Kidney capillary endothelial cell (primary cell): ENCODE results near the gene TCP11.

ENCODE experiments used
- DNase-seq: peaks from one replicate; pipeline ENCODE4 v3.0.0-alpha.2; 2018; ENCODE audit warnings: low spot score

The TCP11 gene

DNA sequence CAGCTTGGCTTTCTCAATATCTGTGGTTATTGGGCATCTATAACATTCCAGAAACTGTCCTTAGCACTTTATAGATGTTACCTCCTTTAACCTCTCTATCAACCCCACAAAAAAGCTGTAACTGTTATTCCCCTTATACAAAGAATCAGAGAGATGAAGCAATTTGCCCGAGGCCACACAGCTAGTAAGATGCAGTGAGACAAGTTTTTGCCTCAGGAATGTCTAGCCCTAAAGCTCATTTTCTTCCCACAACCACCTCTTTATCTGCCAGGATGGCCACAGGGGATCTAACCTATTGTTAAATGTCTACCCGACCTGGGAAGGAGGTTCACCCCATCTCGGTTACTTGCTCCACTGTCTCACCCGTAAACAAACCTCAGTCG is 31.9 kb upstream of the TCP11 start:
- DNase-seq = no peak

DNA sequence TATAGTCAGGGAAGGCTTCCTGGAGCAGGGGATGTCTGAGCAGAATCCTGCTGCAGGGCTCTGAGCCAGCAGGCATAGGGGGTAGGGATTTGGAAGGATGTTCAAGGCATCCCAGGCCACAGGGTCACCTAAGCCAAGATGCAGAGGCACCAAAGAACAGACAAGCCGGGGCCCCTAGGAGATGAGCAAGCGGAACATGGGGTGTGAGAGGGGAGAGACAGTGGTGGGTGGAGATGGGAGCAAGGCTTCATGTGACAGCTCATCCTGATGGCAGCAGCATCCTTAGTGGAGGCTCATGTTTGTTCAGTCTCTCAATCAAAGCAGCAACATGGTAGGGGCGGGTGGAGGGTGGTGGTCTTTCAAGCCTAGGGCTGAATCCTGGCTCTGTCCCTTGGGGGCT is 29.8 kb upstream of the TCP11 start:
- no peak for DNase-seq

DNA sequence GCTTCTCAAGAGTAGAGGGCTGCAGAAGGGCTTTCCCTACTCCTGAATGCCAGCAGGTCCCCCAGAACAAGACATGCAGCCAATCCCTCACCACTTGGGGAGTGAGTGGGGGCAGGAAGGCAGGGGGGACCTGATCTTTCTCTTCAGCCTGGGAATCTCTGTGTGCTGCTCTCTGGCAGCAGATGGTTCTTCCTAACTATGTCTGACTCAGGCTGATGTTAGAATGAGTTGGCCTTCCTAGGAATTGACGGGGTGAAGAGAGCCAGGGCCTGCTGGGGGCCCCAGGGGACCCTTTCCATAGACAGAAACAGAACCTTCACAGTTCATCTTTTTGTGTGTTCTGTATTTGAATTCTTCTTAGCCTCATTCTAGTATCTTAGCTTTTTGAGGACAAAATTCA is 29.0 kb upstream of the TCP11 start:
- DNase-seq = no peak

DNA sequence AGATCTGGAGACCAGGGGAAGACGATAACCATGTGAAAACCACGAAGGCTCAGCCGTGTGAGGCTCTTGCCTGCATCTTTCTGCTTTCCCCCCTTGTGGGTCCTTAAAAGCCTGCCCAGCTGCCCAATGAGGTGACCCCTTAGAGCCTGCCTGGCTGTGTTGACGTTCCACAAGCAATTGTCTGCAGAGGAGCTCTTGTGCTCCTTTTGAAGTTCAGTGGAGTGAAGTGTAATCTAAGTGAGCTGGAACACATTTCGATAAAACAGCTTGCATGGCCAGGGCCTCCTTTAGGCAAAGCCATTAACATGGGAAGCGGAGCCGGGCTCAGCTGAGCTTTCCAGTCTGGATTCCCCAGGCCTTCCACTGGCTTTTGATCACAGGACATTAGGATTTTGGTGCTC is 27.3 kb upstream of the TCP11 start:
- no peak for DNase-seq

DNA sequence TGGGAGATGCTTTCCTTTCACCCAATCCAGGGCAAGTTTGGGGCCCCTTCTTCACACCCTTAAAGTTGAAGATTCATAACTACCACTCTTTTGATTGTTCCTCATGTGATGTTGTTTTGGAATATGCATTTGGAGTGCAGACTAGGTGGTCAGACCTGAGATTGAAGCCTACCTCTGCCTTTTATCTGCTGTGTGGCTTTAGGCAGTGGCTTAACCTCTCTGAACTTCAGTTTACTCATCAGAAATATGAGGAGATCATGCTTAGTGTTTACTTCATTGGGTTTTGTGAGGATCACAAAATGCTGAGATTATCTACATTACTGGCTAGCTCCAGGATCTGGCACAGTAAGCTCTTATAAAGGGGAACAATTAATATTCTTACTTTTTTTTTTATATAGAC is 26.4 kb upstream of the TCP11 start:
- no peak for DNase-seq

GRCh38 chr6:35166520-35166919 is 25.4 kb upstream of the TCP11 start:
- no peak for DNase-seq

- no peak for DNase-seq
Observed at GRCh38 chr6:35166116-35166515, 25.0 kb upstream of the TCP11 start.

GRCh38 chr6:35165630-35166071 is 24.5 kb upstream of the TCP11 start:
- DNase-seq = no peak

GRCh38 chr6:35164868-35165267 is 23.7 kb upstream of the TCP11 start:
- no peak for DNase-seq

DNA sequence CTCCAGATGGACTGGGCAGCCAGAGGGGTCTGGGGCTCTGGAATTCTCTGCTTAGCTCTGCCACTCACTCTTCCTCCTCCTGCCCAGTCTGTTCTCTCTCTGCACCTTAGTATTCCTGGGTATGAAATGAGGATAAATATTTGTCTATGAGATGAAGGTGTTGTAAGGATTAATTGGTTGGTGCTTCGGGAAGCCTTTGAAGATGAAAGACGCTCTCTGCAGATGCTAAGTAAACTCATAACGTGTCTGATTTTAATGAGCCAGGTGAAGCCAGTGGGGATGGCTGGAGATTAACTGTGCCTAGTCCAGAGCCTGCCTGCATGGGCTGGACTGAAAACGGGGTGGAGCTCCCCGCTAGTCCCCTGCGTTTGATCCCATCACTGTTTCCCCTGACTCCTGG is 23.1 kb upstream of the TCP11 start:
- no peak for DNase-seq

DNA sequence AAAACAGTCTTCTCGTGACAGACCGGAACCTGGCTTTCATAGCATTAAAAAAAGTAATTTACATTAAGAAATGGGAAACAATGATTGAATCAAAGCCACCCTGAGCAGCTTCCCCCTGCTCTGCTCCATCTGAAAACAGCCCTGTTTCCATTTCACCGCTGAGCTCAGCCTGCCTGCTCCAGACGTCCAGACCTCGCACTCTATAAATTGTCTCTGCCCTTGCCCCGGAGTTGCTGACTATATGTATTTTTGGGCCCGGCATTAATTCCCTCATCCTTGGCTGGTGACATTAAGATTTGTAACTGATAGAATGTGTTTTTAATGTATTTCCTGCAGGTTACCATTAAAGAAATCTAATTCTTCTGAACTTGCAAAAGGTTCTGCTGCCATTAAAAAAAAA is 22.7 kb upstream of the TCP11 start:
- DNase-seq = no peak

DNA sequence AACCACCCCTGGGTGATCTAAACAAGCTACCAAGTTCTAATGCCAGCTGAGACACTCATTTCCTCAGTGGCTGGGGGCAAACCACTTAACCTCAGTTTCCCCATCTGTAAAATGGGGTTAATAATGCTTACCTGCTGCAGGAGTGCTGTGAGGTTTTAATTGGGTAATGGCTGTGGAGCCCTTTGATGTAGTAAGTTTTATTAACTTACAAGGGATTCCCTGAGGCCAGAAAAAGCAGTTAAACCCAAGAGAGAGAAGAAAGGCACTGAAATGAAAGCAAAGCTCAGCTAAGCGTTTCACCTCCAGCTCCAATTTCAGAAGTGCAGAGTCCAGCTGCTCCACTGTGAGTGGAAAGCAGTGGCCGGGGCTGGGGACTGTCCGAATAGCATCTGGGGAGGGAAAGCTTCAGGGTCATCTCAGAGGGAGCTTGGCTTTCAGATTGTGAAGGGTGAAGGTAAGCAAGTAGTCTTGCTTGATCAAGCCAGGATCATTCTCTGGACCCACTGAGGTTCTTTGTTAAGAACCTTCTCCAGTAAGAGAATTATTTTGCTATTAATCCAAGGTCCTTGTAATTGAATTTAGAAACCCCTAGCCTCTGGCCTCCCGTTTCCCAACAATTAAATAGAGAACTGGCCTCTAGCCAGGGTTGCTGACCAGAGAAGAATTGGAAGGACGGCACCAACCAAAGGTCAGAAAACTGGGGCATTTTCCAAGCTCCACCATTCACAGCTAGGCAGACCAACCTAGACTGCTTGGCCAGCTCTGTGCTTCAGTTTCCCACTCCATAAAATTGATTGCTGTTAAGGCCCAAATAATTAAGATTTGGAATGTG is 20.9 kb upstream of the TCP11 start:
- DNase-seq = no peak

GRCh38 chr6:35161266-35161665 is 20.1 kb upstream of the TCP11 start:
- no peak for DNase-seq

GRCh38 chr6:35160642-35161041 is 19.5 kb upstream of the TCP11 start:
- no peak for DNase-seq

GRCh38 chr6:35158520-35158919 is 17.4 kb upstream of the TCP11 start:
- no peak for DNase-seq

GRCh38 chr6:35154947-35155346 is 13.8 kb upstream of the TCP11 start:
- no peak for DNase-seq

DNA sequence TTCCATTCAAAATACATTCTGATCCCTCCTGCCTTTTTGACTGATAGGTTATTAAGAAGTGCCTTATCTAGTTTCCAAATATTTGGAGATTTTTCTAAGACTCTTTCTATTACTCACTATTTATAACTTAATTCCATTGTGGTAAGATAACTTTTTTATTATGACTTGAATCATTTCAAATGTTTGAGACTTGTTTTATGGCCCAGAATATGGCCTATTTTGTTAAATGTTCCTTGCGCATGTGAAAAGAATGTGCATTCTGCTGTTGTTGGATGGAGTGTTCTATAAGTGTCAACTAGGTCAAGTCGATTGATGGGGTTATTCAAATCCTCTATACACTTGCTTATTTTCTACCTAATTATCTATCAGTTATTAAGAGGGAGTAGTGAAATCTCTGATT is 13.1 kb upstream of the TCP11 start:
- DNase-seq = no peak

GRCh38 chr6:35152067-35152707 is 11.0 kb upstream of the TCP11 start:
- no peak for DNase-seq

DNA sequence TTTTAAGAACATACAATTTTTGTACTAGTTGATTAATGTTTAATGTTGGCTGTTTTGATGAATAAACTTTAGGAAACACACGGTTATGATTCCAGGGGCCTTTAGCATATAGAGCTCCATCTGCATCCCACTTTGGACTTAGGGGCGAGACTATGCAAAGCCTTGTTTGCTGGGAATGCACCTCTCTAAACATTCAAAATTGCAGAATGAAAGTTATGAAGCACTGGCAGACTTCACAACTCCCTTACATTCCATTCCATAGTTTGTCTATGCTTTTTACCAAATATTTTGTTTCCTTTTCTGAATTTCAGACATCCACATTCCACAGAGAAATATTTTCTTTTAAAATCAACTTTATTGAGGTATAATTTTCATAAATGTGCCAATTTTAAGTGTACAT is 10.3 kb upstream of the TCP11 start:
- DNase-seq = no peak

DNA sequence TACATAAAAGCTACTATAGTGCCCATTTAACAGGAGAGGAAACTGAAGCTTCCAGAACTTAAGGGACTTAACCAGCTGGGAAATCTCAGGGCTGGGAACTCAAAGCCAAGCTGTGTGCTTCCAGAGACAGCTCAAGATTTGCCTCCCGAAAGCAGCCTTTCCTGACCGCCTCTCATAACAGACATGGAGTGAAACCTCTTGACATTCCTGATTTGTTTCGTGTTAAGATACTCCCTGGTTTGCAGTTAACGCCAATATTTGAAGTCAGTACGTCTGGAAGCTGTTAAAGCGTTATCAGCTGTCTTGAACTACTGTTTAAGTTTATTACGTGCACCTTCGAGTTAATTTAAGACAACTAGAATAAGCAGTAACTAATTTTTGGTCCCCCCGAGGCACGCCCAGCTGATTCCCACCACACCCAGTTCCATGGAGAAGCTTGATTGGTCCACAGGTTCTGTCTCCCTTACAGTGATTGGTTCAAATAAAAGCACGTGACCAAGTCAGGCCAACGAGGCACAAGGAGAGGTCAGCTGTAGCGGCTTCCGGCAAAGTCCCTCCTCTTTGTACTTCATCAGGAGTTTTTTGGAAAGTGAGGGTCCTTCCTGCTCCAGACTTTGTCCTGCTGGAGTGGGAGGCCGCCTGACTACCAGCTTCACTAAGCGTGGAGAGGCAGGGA is 8.9 kb upstream of the TCP11 start:
- DNase-seq = no peak

- DNase-seq = peak; percentile 79
Observed at GRCh38 chr6:35148167-35148741, 7.1 kb upstream of the TCP11 start.

- no peak for DNase-seq
Observed at GRCh38 chr6:35147486-35147885, 6.3 kb upstream of the TCP11 start.

DNA sequence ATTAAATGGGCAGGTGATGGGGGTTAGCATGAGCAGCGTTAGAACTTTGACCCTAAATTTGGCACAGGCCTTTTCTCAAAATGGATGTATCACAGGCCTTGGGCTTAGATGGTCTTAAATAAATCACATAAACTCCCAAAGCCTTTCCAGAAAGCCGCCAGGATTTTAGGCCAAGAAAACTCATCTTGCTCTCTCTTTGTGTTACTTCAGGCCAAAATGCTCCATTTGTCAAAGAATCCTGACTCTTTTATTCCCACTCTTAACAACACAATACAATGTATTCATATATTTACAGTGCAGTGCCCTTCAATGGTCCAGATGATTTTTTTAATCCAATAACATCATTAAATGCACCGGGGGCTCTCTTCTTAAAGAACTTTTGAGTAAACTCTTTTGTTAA is 5.9 kb upstream of the TCP11 start:
- no peak for DNase-seq
